GM20431 (cell line): Measurements from ENCODE around the gene PXN.
"Not testable (repeated sequence)": the region's sequence is repeated elsewhere in the genome, so short reads cannot be mapped to it uniquely, and the experiment has no call there.

Source experiments
- in situ Hi-C: fragments of 300-500 bp; cut with MseI, MboI; formaldehyde crosslinking; loops from one replicate; pipeline ENCODE4 v1.15.0; 2020; ENCODE audit warnings: low sequenced_read_pairs; ENCODE audit not compliant: unreplicated experiment

The PXN gene

GRCh38 chr12:120263748-120264085 is 1.8 kb downstream of the PXN start:
- in situ Hi-C loops = no loop called here

- in situ Hi-C loops = no loop called here
These were observed 2.4 kb downstream of the PXN start for GRCh38 chr12:120262852-120263747.

- in situ Hi-C loops = no loop called here
These were observed 3.3 kb downstream of the PXN start for GRCh38 chr12:120261951-120262851.

GRCh38 chr12:120260607-120261006 is 4.9 kb downstream of the PXN start:
- in situ Hi-C loops = no loop called here

GRCh38 chr12:120259418-120260202 is 5.9 kb downstream of the PXN start:
- in situ Hi-C loops = no loop called here

GRCh38 chr12:120258323-120258896 is 7.1 kb downstream of the PXN start:
- in situ Hi-C loops = no loop called here

GRCh38 chr12:120257041-120257821 is 8.3 kb downstream of the PXN start:
- in situ Hi-C loops = no loop called here

GRCh38 chr12:120254809-120255208 is 10.7 kb downstream of the PXN start:
- in situ Hi-C loops = no loop called here

- in situ Hi-C loops = not testable (repeated sequence)
These were observed 12.2 kb downstream of the PXN start for GRCh38 chr12:120253313-120253712.

- in situ Hi-C loops = no loop called here
These were observed 13.2 kb downstream of the PXN start for GRCh38 chr12:120252071-120252906.

GRCh38 chr12:120251364-120252070 is 14.0 kb downstream of the PXN start:
- in situ Hi-C loops = not testable (repeated sequence)

- in situ Hi-C loops = no loop called here
These were observed 15.4 kb downstream of the PXN start for GRCh38 chr12:120249875-120250795.

- in situ Hi-C loops = no loop called here
These were observed 16.2 kb downstream of the PXN start for GRCh38 chr12:120249266-120249874.

GRCh38 chr12:120247621-120248030 is 17.9 kb downstream of the PXN start:
- in situ Hi-C loops = no loop called here

- in situ Hi-C loops = no loop called here
These were observed 18.3 kb downstream of the PXN start for GRCh38 chr12:120247183-120247582.

GRCh38 chr12:120246705-120247104 is 18.8 kb downstream of the PXN start:
- in situ Hi-C loops = not testable (repeated sequence)
